IMR-90 (cell line): ENCODE data around the gene TINAGL1. TPM values are rescaled to one million over a fixed set of nuclear protein-coding genes. Genes with fewer than 3 reads are reported as not detected.

Experiments used
- ATAC-seq: fragments of 200-7000 bp; cut with Tn5 transposase; 2 replicates; pipeline ENCODE4 v1.9.1; 2020; ENCODE audit warnings: low read depth, mild to moderate bottlenecking, moderate library complexity
- BruUV-seq: library from RNA; stranded (reverse); fragments of 400-500 nt; replicated peaks from 2 replicates; lab custom pipeline; 2021; lab: Mats Ljungman, UMichigan
- CTCF ChIA-PET: fragments of 300-600 bp; formaldehyde crosslinking; extraction: SDS; loops from one replicate; lab custom pipeline; 2021; ENCODE audit warnings: antibody characterized with exemption; lab: Yijun Ruan, JAX
- POLR2A ChIA-PET: fragments of 300-600 bp; sonication (Branson Sonifier 250); formaldehyde crosslinking; loops from one replicate; lab custom pipeline; 2022; ENCODE audit warnings: antibody characterized with exemption; ENCODE audit not compliant: unreplicated experiment; lab: Charles Lee
- DNase-seq: peaks from one replicate; pipeline ENCODE4 v3.0.0; 2013
- H2AFZ ChIP-seq: replicated peaks from 2 replicates; pipeline ENCODE3; 2013; ENCODE audit warnings: low read length, mild to moderate bottlenecking; ENCODE audit not compliant: poor library complexity
- H2AK5ac ChIP-seq: 2 replicates; pipeline ENCODE4 v1.6.1; 2013; ENCODE audit warnings: low read depth, low read length, inconsistent platforms
- H2AK9ac ChIP-seq: replicated peaks from 2 replicates; pipeline ENCODE3; 2013; ENCODE audit warnings: mild to moderate bottlenecking, low read depth, low read length, moderate library complexity; ENCODE audit not compliant: poor library complexity
- H2BK120ac ChIP-seq: 2 replicates; pipeline ENCODE4 v1.6.1; 2013; ENCODE audit warnings: low read depth, low read length, inconsistent platforms
- H2BK15ac ChIP-seq: 3 replicates; pipeline ENCODE4 v1.6.1; 2013; ENCODE audit warnings: low read depth, low read length, inconsistent platforms
- H2BK20ac ChIP-seq: 2 replicates; pipeline ENCODE4 v1.6.1; 2013; ENCODE audit warnings: low read depth, mild to moderate bottlenecking, inconsistent platforms, low read length, moderate library complexity
- H2BK5ac ChIP-seq: 2 replicates; pipeline ENCODE4 v1.6.1; 2013; ENCODE audit warnings: mild to moderate bottlenecking, low read depth, low read length, inconsistent platforms; ENCODE audit not compliant: poor library complexity, severe bottlenecking
- H3K14ac ChIP-seq: replicated peaks from 2 replicates; pipeline ENCODE4 v1.6.1; 2013; ENCODE audit warnings: low read depth, low read length, inconsistent platforms
- H3K18ac ChIP-seq: 2 replicates; pipeline ENCODE4 v1.6.1; 2013; ENCODE audit warnings: low read depth, low read length, control low read depth
- H3K23ac ChIP-seq: 2 replicates; pipeline ENCODE4 v1.6.1; 2013; ENCODE audit warnings: low read depth, low read length, inconsistent platforms
- H3K27ac ChIP-seq: 2 replicates; pipeline ENCODE4 v1.5.1; 2013; ENCODE audit warnings: mild to moderate bottlenecking, control low read depth, low read length; ENCODE audit not compliant: insufficient read depth
- H3K27me3 ChIP-seq: 2 replicates; pipeline ENCODE4 v1.6.1; 2013; ENCODE audit warnings: low read length; ENCODE audit not compliant: control insufficient read depth, insufficient read depth
- H3K36me3 ChIP-seq: 2 replicates; pipeline ENCODE4 v1.6.1; 2013; ENCODE audit warnings: low read length, mixed read lengths; ENCODE audit not compliant: control insufficient read depth, insufficient read depth
- H3K4ac ChIP-seq: 2 replicates; pipeline ENCODE4 v1.6.1; 2013; ENCODE audit warnings: low read depth, low read length, inconsistent platforms
- H3K4me1 ChIP-seq: 2 replicates; pipeline ENCODE4 v1.6.1; 2013; ENCODE audit warnings: low read length, mixed read lengths; ENCODE audit not compliant: control insufficient read depth, insufficient read depth
- H3K4me2 ChIP-seq: 2 replicates; pipeline ENCODE4 v1.6.1; 2013; ENCODE audit warnings: low read depth, mild to moderate bottlenecking, control low read depth, low read length, moderate library complexity
- H3K4me3 ChIP-seq: 2 replicates; pipeline ENCODE4 v1.5.1; 2013; ENCODE audit warnings: low read depth, mild to moderate bottlenecking, control low read depth, low read length, moderate library complexity; ENCODE audit not compliant: insufficient read depth
- H3K56ac ChIP-seq: 2 replicates; pipeline ENCODE4 v1.6.1; 2013; ENCODE audit warnings: low read length, inconsistent platforms; ENCODE audit not compliant: insufficient read depth; ENCODE audit errors: extremely low read depth
- H3K79me1 ChIP-seq, 2 experiments: 2 replicates each; pipeline ENCODE4 v1.6.1; 2013; ENCODE audit warnings: low read length in 2 of 2, inconsistent platforms in 1 of 2, low read depth in 1 of 2
- H3K9ac ChIP-seq: 2 replicates; pipeline ENCODE4 v1.6.1; 2013; ENCODE audit warnings: low read depth, low read length, control low read depth
- H3K9me1 ChIP-seq: 2 replicates; pipeline ENCODE4 v1.6.1; 2013; ENCODE audit warnings: low read length, inconsistent platforms; ENCODE audit not compliant: insufficient read depth
- H3K9me3 ChIP-seq: 2 replicates; pipeline ENCODE4 v1.6.1; 2013; ENCODE audit warnings: low read length; ENCODE audit not compliant: control insufficient read depth, insufficient read depth
- H4K20me1 ChIP-seq: 2 replicates; pipeline ENCODE4 v1.6.1; 2013; ENCODE audit warnings: low read length, inconsistent platforms; ENCODE audit not compliant: insufficient read depth
- H4K5ac ChIP-seq: 2 replicates; pipeline ENCODE4 v1.6.1; 2013; ENCODE audit warnings: mild to moderate bottlenecking, low read depth, low read length, control low read depth
- H4K8ac ChIP-seq, 2 experiments: 2 replicates each; pipeline ENCODE4 v1.6.1; 2013; ENCODE audit warnings: low read depth in 2 of 2, low read length in 2 of 2, control low read depth in 1 of 2, inconsistent platforms in 1 of 2
- H4K91ac ChIP-seq: 2 replicates; pipeline ENCODE4 v1.6.1; 2013; ENCODE audit warnings: low read depth, low read length, inconsistent platforms; ENCODE audit not compliant: insufficient read depth
- BHLHE40 ChIP-seq: fragments of 150-350 bp; IDR thresholded peaks from 2 replicates; pipeline ENCODE4 v1.6.1; 2016; ENCODE audit warnings: mild to moderate bottlenecking, low read depth, low read length
- CEBPB ChIP-seq: IDR thresholded peaks from 2 replicates; pipeline ENCODE4 v1.6.1; 2012; ENCODE audit warnings: low read depth, low read length, improper control_type of control experiment
- FOS ChIP-seq: fragments of 150-350 bp; IDR thresholded peaks from 2 replicates; pipeline ENCODE4 v1.6.1; 2016; ENCODE audit warnings: low read depth, low read length
- MAFK ChIP-seq: IDR thresholded peaks from 2 replicates; pipeline ENCODE4 v1.6.1; 2012; ENCODE audit warnings: low read depth, low read length, improper control_type of control experiment
- MAZ ChIP-seq: IDR thresholded peaks from 2 replicates; pipeline ENCODE4 v1.6.1; 2012; ENCODE audit warnings: low read depth, mild to moderate bottlenecking, low read length, improper control_type of control experiment, moderate library complexity, borderline replicate concordance
- MXI1 ChIP-seq: IDR thresholded peaks from 2 replicates; pipeline ENCODE4 v1.6.1; 2012; ENCODE audit warnings: low read depth, mild to moderate bottlenecking, low read length, moderate library complexity, borderline replicate concordance
- NFE2L2 ChIP-seq: fragments of 150-350 bp; IDR thresholded peaks from 2 replicates; pipeline ENCODE4 v1.6.1; 2016; ENCODE audit warnings: low read depth, mild to moderate bottlenecking, low read length
- POLR2A ChIP-seq: IDR thresholded peaks from 2 replicates; pipeline ENCODE4 v1.6.1; 2012; ENCODE audit warnings: mild to moderate bottlenecking, low read depth, low read length
- RCOR1 ChIP-seq: IDR thresholded peaks from 2 replicates; pipeline ENCODE4 v1.6.1; 2012; ENCODE audit warnings: mild to moderate bottlenecking, low read length, improper control_type of control experiment; ENCODE audit not compliant: insufficient replicate concordance
- RFX5 ChIP-seq: IDR thresholded peaks from 2 replicates; pipeline ENCODE4 v1.8.0; 2012; ENCODE audit warnings: low read depth, mild to moderate bottlenecking, low read length, moderate library complexity
- SMC3 ChIP-seq: fragments of 150-350 bp; IDR thresholded peaks from 2 replicates; pipeline ENCODE4 v1.6.1; 2016; ENCODE audit warnings: low read depth, mild to moderate bottlenecking, antibody characterized with exemption, low read length, moderate library complexity
- WGBS, 2 experiments: methylation state at CpG; one replicate each; pipeline versions ENCODE4 v1.1.5 to v1.1.7; 2013; ENCODE audit warnings: missing lambda C conversion rate in 2 of 2; ENCODE audit not compliant: insufficient read length in 1 of 2; ENCODE audit errors: extremely low coverage in 2 of 2; 5-methylcytosine and 5-hydroxymethylcytosine counted together
- dilution Hi-C: fragments of 300-500 bp; cut with HindIII; formaldehyde crosslinking; loops from one replicate; pipeline ENCODE4 v1.14.3; 2018; ENCODE audit warnings: low sequenced_read_pairs; ENCODE audit not compliant: unreplicated experiment
- in situ Hi-C: fragments of 300-500 bp; cut with MboI; formaldehyde crosslinking; loops from 3 replicates; pipeline ENCODE4 v1.14.3; 2019; ENCODE audit warnings: low sequenced_read_pairs, inconsistent platforms, mixed read lengths
- intact Hi-C: fragments of 100-400 bp; cut with micrococcal nuclease; formaldehyde crosslinking; loops from 2 replicates; pipeline ENCODE4 v1.10.0; 2022
- polyA plus RNA-seq, 3 experiments: library from polyadenylated mRNA; depleted of rRNA; stranded (reverse); fragments of >200 nt; gene quantifications; 2 replicates each; pipeline ENCODE4 v1.2.3, GENCODE V29; 2012; ENCODE audit warnings: low replicate concordance in 1 of 3
- total RNA-seq: library from RNA; depleted of rRNA; stranded (reverse); fragments of >200 nt; gene quantifications from 2 replicates; pipeline ENCODE4 v1.2.3, GENCODE V29; 2012
- TF ChIP-seq, protein P1 (sequence below): conservative IDR thresholded peaks from 2 replicates; pipeline ENCODE4 v1.5.1; 2012; ENCODE audit warnings: mild to moderate bottlenecking, low read depth, low read length, improper control_type of control experiment

The TINAGL1 gene
- total and polyA plus RNA-seq, 2 of the 4 experiments (the other 2 are of a cell fraction), result 0.54 to 1.5 TPM

- WGBS, 2 experiments, result 73% methylated on average over 5 of the region's 11 CpGs; no CpG with 5 or more reads in 1 of the 2 experiments
- Histone ChIP-seq H2BK120ac (no peak overlapping the region), H4K8ac (no peak overlapping the region), H4K5ac (no peak overlapping the region), H3K4me1 (no peaks in the 10 kb centered on the region), H3K27me3 (peaks cover 16% of the 10 kb centered on the region), H3K36me3 (no peaks in the 10 kb centered on the region), H3K23ac (no peak overlapping the region), H3K79me1 (no peaks in the 10 kb centered on the region), H3K56ac (no peak overlapping the region), H3K9me3 (no peaks in the 10 kb centered on the region), H4K91ac (no peak overlapping the region), H3K27ac (no peak overlapping the region), H3K14ac (no peak overlapping the region), H2AK5ac (no peak overlapping the region), H2AK9ac (no peak overlapping the region), H3K9ac (no peak overlapping the region), H4K20me1 (no peaks in the 10 kb centered on the region), H3K9me1 (no peaks in the 10 kb centered on the region), H3K4me2 (no peak overlapping the region), H2BK15ac (no peak overlapping the region; the same call in 2 of the 3 replicates), H3K4ac (no peak overlapping the region; the same call in 1 of the 2 replicates), H3K18ac (no peak overlapping the region), H2BK20ac (no peak overlapping the region), H2BK5ac (no peak overlapping the region), H2AFZ (no peak overlapping the region), H3K4me3 (no peak overlapping the region)
- POLR2A ChIA-PET, result no interaction called here
- in situ Hi-C loops (no loop called here), intact Hi-C loops (no loop called here), dilution Hi-C loops (no loop called here)
- DNase-seq, result no peak
- CTCF ChIA-PET, result interaction anchor here (0.6 to 0.8 kb wide), 2 partner anchors 9 to 27 kb away, joined by 3 read pairs; no protein-coding TSS in a partner anchor
- ATAC-seq, result no peak
- BruUV-seq, result no TSS peak
- TF ChIP-seq MAZ, result no peak
- TF ChIP-seq, protein P1, sequence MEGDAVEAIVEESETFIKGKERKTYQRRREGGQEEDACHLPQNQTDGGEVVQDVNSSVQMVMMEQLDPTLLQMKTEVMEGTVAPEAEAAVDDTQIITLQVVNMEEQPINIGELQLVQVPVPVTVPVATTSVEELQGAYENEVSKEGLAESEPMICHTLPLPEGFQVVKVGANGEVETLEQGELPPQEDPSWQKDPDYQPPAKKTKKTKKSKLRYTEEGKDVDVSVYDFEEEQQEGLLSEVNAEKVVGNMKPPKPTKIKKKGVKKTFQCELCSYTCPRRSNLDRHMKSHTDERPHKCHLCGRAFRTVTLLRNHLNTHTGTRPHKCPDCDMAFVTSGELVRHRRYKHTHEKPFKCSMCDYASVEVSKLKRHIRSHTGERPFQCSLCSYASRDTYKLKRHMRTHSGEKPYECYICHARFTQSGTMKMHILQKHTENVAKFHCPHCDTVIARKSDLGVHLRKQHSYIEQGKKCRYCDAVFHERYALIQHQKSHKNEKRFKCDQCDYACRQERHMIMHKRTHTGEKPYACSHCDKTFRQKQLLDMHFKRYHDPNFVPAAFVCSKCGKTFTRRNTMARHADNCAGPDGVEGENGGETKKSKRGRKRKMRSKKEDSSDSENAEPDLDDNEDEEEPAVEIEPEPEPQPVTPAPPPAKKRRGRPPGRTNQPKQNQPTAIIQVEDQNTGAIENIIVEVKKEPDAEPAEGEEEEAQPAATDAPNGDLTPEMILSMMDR, result no peak
- TF ChIP-seq RCOR1, result no peak
- TF ChIP-seq MXI1, result no peak
- no peak for TF ChIP-seq SMC3
- TF ChIP-seq CEBPB, result no peak
- no peak for TF ChIP-seq MAFK
- TF ChIP-seq RFX5, result no peak
- no peak for TF ChIP-seq BHLHE40
- no peak for TF ChIP-seq NFE2L2
- TF ChIP-seq FOS, result no peak
- TF ChIP-seq POLR2A, result no peak
These were observed 15.2 kb downstream of the TINAGL1 start for GRCh38 chr1:31591425-31592093.
